Measurements from ENCODE around the gene NUDT12.

NUDT12 gene

DNA sequence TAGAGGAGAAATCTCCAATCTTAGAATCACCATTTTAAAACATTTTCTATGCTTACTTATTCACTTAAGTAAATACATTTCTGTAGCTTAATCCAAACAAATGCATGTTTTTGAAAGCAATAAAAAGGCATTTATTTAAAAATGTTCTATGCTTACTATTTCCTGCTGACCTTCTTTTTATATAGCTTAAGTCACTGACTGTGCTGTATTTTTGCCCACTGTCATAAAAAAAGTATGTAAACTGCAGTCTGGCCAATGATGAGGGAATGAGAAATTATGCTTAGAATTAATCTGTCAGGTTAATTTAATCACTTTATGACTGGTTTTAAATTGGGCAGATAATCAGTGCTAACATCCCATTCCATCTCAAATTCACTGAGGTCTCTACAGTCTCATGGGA lies 20.1 kb downstream of the NUDT12 start:
- no peak for DNase-seq (ENCODE audit: extremely low spot score, insufficient read length, low read depth)
- FAIRE-seq: no peak

DNA sequence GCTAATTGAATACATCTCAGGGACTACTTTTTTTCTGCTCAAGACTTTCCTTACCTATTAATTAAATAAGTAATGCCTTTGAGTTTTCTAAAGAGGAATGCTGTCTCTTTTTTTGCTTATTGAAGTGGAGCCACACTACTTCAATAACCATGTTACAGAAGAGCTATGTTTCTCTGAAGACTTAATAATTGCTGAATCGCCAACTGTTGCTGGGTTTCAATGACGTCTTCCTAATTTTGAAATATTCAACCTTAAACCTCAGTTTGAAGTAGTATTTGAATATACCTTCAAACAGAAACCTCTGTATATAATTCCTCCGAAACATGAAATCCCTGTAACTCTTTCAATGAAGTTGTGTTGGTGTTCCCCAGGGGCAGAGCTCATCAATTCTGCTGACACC lies 21.0 kb downstream of the NUDT12 start:
- DNase-seq (ENCODE audit: extremely low spot score, insufficient read length, low read depth): no peak
- no peak for FAIRE-seq

DNA sequence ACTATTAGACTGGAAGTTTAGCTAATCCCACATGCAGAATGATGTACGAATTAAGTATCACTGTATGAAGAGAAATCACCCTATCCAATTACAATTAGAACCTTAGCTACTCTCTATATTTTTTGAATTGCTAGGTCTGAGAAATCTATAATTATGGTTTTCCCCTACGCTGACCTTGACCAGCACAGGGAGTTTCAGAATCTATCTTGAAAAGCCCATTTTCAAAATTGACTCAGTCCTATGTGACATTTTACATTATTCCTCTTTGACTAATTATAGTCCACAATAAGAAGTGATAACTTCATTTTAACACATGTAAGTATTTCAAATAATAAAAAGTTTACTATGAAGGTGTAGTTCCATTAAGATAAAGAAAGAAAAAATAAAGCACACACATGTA lies 21.5 kb downstream of the NUDT12 start:
- FAIRE-seq: no peak
- DNase-seq (ENCODE audit: extremely low spot score, insufficient read length, low read depth): no peak

DNA sequence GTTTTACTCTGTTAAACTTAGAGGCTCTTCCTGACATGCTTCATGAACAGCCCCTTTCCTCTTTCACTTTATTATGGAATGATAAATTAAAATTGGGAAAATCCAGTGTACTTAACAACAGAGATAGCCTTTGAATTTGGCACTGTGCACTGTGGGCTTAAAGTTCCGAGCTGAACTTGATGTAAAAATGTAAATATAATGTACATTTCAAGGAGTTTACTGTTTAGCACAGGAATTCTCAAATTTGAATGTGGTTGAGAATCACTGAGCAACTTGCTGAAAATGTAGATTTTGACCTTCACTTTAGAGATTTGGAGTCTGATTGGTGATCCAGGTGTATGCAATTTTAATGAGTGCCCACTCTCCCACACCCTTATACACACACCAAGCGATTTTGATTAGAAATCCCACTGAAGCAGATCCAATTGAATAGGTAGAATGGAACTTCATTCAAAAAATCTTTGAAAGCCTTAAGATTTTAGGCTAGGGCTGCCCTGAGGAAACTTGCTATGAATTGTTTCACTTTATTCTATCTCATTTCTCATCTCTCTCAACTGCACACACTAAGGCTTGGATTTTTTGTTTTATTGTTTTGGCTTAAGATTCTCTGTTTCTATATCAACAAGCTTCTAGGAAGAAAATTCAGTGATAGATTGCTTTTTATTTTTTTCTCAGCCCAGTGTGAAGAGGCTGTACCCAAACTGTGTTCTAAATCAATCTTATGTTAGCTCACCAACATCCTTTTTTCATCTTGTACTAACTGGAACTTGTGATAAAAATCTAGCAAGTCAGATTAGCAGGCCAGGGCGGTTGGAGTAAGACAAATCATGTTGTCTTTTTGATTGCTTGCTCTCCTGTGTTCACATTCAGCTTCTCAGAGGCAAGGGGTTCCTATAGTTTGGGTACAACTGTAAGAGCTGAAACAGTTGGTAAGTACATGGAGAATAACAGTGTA lies 22.9 kb downstream of the NUDT12 start:
- FAIRE-seq (no peak), DNase-seq (ENCODE audit: extremely low spot score, insufficient read length, low read depth) (no peak)

DNA sequence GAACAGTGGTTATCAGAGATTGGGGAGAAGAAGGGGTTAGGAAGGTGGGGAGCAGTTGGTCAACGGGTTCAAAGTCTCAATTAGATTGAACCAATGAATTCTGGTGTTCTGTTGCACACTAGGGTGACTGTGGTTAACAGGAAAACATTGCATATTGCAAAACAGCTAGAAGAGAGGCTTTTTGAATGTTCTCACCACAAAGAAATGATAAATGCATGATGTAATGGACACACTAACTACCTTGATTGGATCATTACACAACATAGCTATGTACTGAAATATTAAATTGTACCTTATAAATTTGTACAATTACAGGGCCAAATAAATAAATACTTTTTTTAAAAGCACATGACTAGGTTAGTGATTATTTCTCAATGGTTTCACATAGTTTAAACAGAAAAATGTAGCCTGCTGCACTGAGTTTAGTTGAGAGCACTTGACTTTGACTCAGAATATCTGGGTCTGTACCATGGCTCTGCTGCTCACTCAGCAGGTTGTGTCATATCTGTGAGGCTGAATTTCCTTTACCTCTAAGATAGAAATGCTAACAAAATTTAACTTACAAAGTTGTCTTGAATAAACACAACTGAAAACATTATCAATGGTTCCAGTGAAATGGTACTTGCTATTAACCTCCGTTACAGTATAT lies 30.4 kb downstream of the NUDT12 start:
- no peak for FAIRE-seq
- no peak for DNase-seq (ENCODE audit: extremely low spot score, insufficient read length, low read depth)

DNA sequence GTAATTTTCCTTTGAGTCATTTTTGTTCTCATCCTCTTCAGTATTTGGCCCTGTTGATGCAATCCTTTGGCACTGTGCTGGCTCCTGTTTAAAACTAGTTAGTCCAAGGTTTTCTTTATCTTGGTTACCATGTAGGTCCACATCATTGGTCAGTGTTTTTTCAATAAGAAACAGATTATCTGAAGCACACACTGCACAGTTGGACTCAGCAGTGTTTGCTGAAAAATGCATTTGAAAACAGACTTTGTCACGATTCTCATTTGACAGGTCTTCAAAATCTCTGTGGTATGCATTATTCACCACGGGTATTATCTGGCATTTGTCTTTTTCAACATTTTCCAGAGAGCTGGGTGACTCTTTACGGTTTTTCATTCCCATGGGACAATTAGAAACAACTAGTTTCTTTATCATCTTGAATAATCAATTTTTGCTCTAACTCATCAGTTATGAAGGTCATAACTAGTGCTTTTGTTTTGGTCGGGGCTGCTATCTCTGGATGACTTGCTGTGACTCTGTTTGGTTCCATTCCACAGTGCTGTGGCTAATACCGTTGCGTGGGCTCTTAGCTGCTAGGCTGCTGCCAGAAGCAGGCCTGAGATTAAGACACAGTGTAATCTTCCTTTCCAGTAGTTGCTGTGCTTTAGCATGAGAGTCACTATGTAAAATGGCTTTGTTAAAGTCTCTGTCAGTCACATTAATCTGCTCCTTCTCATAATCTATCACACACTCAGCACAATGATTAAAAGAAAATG lies 36.2 kb downstream of the NUDT12 start:
- DNase-seq (ENCODE audit: extremely low spot score, insufficient read length, low read depth) (no peak), FAIRE-seq (no peak)

GRCh38 chr5:103525361-103525760 lies 37.2 kb downstream of the NUDT12 start:
- no peak for FAIRE-seq
- no peak for DNase-seq (ENCODE audit: extremely low spot score, insufficient read length, low read depth)

DNA sequence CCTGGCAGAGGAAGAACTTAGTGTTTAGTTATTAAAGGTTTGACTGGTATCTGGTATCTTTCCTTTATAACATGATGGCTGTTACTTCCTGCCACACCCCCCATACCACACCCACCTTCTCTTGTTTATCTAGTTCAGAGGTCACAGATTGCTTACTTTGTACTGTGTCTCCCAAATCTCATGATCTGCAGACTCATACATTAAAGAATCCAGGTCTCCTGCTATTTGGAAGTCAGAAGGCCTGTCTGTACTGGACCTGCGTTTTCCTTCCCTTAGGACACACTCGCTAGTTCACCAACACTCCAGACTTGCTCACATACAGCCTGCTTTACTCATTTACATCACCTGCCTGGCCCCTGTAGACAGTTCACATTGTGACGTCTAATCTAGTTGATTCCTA lies 39.3 kb downstream of the NUDT12 start:
- no peak for FAIRE-seq
- DNase-seq (ENCODE audit: extremely low spot score, insufficient read length, low read depth): no peak

DNA sequence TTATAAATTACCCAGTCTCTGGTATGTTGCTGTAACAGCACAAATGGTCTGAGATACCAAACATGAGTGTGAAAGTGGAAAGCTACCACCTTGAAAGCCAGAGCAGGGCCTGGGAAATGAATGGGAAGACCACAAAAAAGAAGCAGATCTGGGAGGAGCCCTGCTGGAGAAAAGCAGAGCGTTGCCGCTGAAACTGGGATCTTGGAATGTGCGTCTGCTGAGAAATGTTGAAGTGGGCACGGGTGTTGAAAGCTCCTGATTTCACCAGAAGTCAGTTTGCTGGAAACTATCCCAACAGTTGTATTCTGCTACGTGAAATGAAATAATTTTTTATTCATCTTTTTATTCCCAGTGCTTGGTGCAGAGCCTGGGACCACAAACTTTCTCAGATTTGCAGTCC lies 40.0 kb downstream of the NUDT12 start:
- FAIRE-seq (no peak), DNase-seq (ENCODE audit: extremely low spot score, insufficient read length, low read depth) (no peak)

- DNase-seq (ENCODE audit: extremely low spot score, insufficient read length, low read depth): no peak
- no peak for FAIRE-seq
Observed at GRCh38 chr5:103519550-103519949, 43.0 kb downstream of the NUDT12 start.

GRCh38 chr5:103514371-103514770 lies 48.2 kb downstream of the NUDT12 start:
- no peak for FAIRE-seq
- DNase-seq (ENCODE audit: extremely low spot score, insufficient read length, low read depth): no peak

DNA sequence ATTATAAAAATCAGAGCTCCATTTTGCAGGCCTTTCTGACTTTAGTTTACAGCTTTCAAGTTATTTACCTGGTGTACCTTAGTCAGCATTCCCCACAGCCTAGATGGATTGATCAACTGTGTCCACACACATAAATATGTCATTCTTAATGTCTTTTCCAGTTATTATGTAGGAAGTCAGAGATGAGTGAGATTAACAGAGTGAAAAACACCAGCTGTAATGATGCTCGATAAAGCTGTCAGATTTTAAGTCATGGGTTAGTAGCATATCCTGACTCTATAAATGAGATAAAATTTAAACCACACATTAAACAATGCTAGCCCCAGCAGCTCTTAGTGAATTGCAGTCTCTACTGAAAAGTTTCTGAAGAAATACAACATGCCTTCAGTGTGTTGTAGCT lies 48.9 kb downstream of the NUDT12 start:
- no peak for FAIRE-seq
- DNase-seq (ENCODE audit: extremely low spot score, insufficient read length, low read depth): no peak

- no peak for DNase-seq (ENCODE audit: extremely low spot score, insufficient read length, low read depth)
- no peak for FAIRE-seq
Observed at GRCh38 chr5:103512500-103512899, 50.1 kb downstream of the NUDT12 start.

GRCh38 chr5:103511554-103511885 lies 51.1 kb downstream of the NUDT12 start:
- no peak for FAIRE-seq
- no peak for DNase-seq (ENCODE audit: extremely low spot score, insufficient read length, low read depth)

- DNase-seq (ENCODE audit: extremely low spot score, insufficient read length, low read depth): no peak
- FAIRE-seq: no peak
Observed at GRCh38 chr5:103510851-103511553, 51.6 kb downstream of the NUDT12 start.

DNA sequence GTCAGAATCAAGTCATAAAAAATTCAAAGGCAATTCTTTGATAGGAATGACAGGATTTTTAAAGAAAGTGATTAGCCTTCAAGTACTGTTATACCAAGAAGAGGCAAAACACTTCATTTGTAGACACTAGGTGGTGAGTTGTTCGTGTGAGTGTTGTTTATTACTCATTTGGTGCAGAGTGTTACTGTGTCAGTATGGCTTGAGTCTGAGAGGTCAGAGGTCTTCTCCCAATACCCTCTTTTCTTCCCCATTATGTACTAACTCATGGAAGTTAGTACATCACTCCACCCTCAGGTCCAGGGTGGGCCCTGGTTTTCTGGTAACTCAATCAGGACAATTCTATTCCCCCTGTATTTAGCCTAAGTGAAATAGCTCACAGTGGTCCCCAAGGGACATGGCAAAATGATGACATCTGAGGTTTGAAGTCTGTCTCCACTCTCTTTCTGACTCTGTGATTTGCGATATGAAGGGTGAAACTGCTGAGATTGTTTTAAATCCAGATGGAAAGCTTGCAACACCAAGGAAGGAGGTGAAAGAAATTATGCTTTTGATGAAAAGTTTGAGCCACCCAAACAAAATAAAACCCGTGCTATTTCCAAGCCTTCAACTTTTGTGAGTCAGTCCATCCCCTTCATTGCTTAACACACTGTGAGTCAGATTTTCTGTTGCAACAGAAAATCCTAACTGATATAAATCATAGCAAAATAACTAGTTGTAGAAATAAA lies 56.8 kb downstream of the NUDT12 start:
- FAIRE-seq (no peak), DNase-seq (ENCODE audit: extremely low spot score, insufficient read length, low read depth) (no peak)

DNA sequence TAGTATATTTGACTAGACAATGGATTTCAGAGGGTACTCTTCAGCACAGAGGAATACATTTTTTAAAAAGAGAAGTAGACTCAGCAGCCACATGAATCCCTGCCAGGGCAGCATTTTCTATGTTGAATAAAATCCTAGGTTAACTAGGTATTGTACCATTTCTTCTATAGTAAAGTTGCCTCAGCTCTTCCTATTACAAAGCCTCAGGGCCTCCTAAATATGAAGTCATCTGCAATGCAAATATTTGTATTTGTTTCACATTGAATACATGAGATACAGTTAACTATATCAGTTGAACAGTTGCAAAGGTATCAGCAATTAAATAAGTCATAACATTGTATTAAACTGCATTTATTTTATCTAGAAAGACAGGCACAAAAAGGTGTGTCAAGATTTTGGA lies 59.5 kb downstream of the NUDT12 start:
- no peak for DNase-seq (ENCODE audit: extremely low spot score, insufficient read length, low read depth)
- FAIRE-seq: no peak

GRCh38 chr5:103502662-103503061 lies 59.9 kb downstream of the NUDT12 start:
- DNase-seq (ENCODE audit: extremely low spot score, insufficient read length, low read depth): no peak
- no peak for FAIRE-seq
